HG02588 (cell line): ENCODE results near the gene ACER2.
"Not testable (repeated sequence)": the region's sequence is repeated elsewhere in the genome, so short reads cannot be mapped to it uniquely, and the experiment has no call there.

Experiments used
- ATAC-seq: cut with Tn5 transposase; IDR thresholded peaks from one replicate; pipeline ENCODE4 v1.9.1; 2021; ENCODE audit warnings: mild to moderate bottlenecking, moderate library complexity; ENCODE audit not compliant: unreplicated experiment

ACER2 gene

GRCh38 chr9:19408693-19409400 is at the start of gene ACER2:
Gene ACER2 (plus strand): TSS chr9:19409009. CDS start chr9:19409085, 76 bp downstream.
- ATAC-seq, result peak; percentile 95

- ATAC-seq, result no peak
Measured at GRCh38 chr9:19369107-19369506, 39.7 kb upstream of the ACER2 start.

GRCh38 chr9:19371942-19372341 is 36.9 kb upstream of the ACER2 start:
- no peak for ATAC-seq

- ATAC-seq, result no peak
Measured at GRCh38 chr9:19372567-19372966, 36.2 kb upstream of the ACER2 start.

- ATAC-seq, result no peak
Measured at GRCh38 chr9:19373527-19373926, 35.3 kb upstream of the ACER2 start.

- ATAC-seq, result no peak
Measured at GRCh38 chr9:19375538-19375937, 33.3 kb upstream of the ACER2 start.

GRCh38 chr9:19376931-19377330 is 31.9 kb upstream of the ACER2 start:
- ATAC-seq, result no peak

- ATAC-seq, result no peak
Measured at GRCh38 chr9:19378164-19378563, 30.6 kb upstream of the ACER2 start.

- ATAC-seq, result no peak
Measured at GRCh38 chr9:19378647-19379046, 30.2 kb upstream of the ACER2 start.

- ATAC-seq, result no peak
Measured at GRCh38 chr9:19379283-19379682, 29.5 kb upstream of the ACER2 start.

- ATAC-seq, result peak; percentile 36
Measured at GRCh38 chr9:19379697-19380046, 29.1 kb upstream of the ACER2 start.

- ATAC-seq, result no peak
Measured at GRCh38 chr9:19380826-19381075, 28.1 kb upstream of the ACER2 start.

GRCh38 chr9:19381656-19382055 is 27.2 kb upstream of the ACER2 start:
- ATAC-seq, result no peak

- ATAC-seq, result not testable (repeated sequence)
Measured at GRCh38 chr9:19385212-19385611, 23.6 kb upstream of the ACER2 start.

GRCh38 chr9:19385786-19386501 is 22.9 kb upstream of the ACER2 start:
- ATAC-seq, result no peak

GRCh38 chr9:19386502-19387044 is 22.2 kb upstream of the ACER2 start:
- ATAC-seq, result no peak

GRCh38 chr9:19387317-19387716 is 21.5 kb upstream of the ACER2 start:
- no peak for ATAC-seq

GRCh38 chr9:19389539-19389938 is 19.3 kb upstream of the ACER2 start:
- ATAC-seq, result not testable (repeated sequence)

GRCh38 chr9:19397845-19398244 is 11.0 kb upstream of the ACER2 start:
- no peak for ATAC-seq

- not testable (repeated sequence) for ATAC-seq
Measured at GRCh38 chr9:19403231-19403630, 5.6 kb upstream of the ACER2 start.

GRCh38 chr9:19404283-19405075 is 4.3 kb upstream of the ACER2 start:
- no peak for ATAC-seq

- no peak for ATAC-seq
Measured at GRCh38 chr9:19405771-19406170, 3.0 kb upstream of the ACER2 start.
